GM12891 (cell line): ENCODE results near the gene SNTG2.

ENCODE experiments used
- PAX5 ChIP-seq: IDR thresholded peaks from 2 replicates; pipeline ENCODE4 v1.6.1; 2011; ENCODE audit warnings: low read length, moderate library complexity, mild to moderate bottlenecking; ENCODE audit not compliant: insufficient read depth, severe bottlenecking
- POLR2A ChIP-seq: IDR thresholded peaks from 2 replicates; pipeline ENCODE4 v1.6.1; 2011; ENCODE audit warnings: low read depth, low read length, control low read depth
- POLR2AphosphoS5 ChIP-seq: IDR thresholded peaks from 2 replicates; pipeline ENCODE4 v1.6.1; 2011; ENCODE audit warnings: low read depth, low read length, control low read depth
- SPI1 ChIP-seq: IDR thresholded peaks from 2 replicates; pipeline ENCODE4 v1.6.1; 2011; ENCODE audit warnings: low read depth, low read length, control low read depth
- TAF1 ChIP-seq: IDR thresholded peaks from 2 replicates; pipeline ENCODE4 v1.6.1; 2011; ENCODE audit warnings: low read depth, low read length, control low read depth

DNA sequence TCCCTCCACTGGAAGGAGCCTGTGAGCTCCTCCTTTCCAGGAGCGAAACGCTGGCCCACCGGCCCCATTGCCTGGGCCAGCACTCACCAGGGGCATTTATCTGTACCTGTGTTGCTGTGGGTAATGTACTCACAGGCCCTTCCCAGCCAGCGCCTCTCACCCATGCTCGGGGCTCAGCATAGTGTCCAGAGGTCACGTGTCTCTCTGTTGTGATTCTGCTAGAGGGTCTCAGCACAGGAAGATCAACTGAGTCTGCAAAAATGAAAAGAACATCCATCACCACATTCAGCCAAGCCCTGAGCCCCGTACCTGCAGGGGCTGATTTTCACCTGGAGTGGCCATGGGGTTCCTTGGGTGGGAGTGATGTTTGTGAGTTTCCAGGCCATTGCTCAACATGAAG is 359.6 kb downstream of the SNTG2 start:
- TF ChIP-seq POLR2A = no peak
- TF ChIP-seq POLR2AphosphoS5 = no peak
- no peak for TF ChIP-seq TAF1
- TF ChIP-seq SPI1 = no peak
- TF ChIP-seq PAX5 = no peak
